GM18951 (cell line): ENCODE measurements around the gene NOC2L.

Experiments used
- POLR2A ChIP-seq: IDR thresholded peaks from 4 replicates; pipeline ENCODE4 v1.6.1; 2011; ENCODE audit warnings: mild to moderate bottlenecking; ENCODE audit not compliant: insufficient read length, insufficient read depth; ENCODE audit errors: extremely low read depth
- in situ Hi-C: fragments of 300-500 bp; cut with MboI; formaldehyde crosslinking; loops from one replicate; pipeline ENCODE4 v1.12.0; 2022; ENCODE audit warnings: low sequenced_read_pairs, mixed read lengths, inconsistent platforms; ENCODE audit not compliant: unreplicated experiment

The NOC2L gene

GRCh38 chr1:928825-929661, 30.0 kb downstream of the NOC2L start:
- in situ Hi-C loops, result no loop called here
- no peak for TF ChIP-seq POLR2A

- in situ Hi-C loops, result no loop called here
- TF ChIP-seq POLR2A, result no peak
Observed at GRCh38 chr1:927748-928147, 31.3 kb downstream of the NOC2L start.

DNA sequence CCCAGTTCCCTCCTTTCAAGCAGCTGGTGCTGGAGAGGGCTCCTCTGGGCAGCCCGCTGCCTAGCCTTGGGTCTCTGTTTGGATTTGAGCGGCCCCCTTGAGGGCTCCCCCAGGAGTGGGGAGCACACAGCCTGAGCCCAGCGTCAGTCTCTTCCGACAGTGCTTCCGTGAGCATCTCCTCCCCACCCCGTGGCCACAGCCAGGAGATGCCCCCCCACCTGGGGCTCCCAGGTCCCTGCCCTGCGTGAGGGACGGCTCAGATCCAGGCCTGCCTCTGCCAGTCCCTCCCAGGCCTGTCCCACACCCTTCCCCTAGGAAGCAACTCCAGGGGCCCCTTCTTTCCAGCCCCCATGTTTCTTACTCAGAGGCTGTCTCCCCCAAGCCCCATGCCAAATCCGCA, 31.8 kb downstream of the NOC2L start:
- in situ Hi-C loops, result no loop called here
- TF ChIP-seq POLR2A, result no peak

GRCh38 chr1:925561-926421, 33.3 kb downstream of the NOC2L start:
- no peak for TF ChIP-seq POLR2A
- in situ Hi-C loops, result no loop called here

- in situ Hi-C loops, result no loop called here
- TF ChIP-seq POLR2A, result no peak
Observed at GRCh38 chr1:924656-925560, 34.1 kb downstream of the NOC2L start.

DNA sequence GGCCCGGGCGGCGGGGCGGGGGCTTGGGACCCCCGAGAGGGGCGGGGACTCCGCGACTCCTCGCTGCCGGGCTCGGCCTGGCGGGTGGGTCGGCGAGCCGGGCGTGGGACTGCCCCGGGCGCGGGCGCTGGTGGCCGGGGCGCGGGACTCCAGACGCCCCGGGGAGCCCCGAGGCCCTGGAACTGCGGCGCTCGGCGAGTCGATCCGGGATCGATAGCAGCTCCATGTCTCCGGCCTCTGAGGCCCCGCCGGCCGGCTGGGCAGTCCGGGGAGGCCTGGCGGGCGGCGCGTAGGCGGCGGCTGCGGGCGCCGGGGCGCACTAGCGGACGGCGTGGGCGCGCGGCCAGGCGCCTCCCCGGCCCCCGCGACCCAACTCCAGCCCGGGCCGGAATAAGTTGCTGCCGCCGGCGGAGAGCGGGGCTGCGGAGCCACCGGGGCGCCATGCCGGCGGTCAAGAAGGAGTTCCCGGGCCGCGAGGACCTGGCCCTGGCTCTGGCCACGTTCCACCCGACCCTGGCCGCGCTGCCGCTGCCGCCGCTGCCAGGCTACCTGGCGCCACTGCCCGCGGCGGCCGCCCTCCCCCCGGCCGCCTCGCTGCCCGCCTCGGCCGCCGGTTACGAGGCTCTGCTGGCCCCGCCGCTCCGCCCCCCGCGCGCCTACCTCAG, 34.9 kb downstream of the NOC2L start:
- no peak for TF ChIP-seq POLR2A
- in situ Hi-C loops, result no loop called here

DNA sequence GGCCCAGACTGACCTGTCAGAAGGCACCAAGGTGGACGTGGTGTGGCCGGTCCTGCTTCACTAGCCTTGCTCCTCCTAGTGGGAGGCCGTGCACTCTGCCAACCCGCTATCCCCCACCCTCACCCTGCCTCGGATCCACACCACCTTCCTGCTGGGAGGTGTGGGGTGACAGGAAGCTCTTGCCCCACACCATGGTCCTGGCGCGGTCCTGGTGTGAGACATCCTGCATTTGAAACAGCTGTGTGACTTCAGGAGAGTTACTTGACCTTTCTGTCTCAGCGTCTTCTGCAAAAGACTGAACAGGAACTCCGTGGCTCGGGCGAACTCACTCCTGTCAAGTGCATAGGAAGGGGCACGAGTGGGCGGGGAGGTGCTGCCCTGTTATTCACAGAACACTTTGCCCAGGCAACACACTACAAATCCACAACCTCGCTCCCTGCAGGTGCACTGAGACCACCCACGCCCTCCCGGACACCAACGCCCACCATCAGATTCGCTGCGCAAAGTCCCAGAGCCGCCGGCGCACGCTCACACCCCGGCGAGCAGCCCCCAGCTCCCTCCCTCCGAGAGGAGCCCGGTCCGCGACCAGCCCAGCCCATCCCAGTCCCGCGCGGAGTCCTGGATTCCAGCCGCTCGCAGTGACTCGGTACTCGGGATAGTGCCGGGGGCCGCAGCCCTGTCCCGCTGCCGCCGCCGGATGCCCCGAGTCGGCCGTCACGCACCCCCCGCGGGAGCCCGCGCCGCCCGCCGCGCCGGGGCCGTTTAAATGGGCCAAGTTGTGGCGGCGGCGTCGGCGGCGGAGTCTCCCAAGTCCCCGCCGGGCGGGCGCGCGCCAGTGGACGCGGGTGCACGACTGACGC, 35.7 kb downstream of the NOC2L start, which contains the start of gene SAMD11:
TSS of gene SAMD11 (plus strand) at position 793 of the 860 bp plus-strand sequence. CDS start 509 bp downstream, outside the sequence.
- in situ Hi-C loops, result no loop called here
- TF ChIP-seq POLR2A, result no peak

GRCh38 chr1:921011-921837, 37.8 kb downstream of the NOC2L start:
- in situ Hi-C loops, result no loop called here
- no peak for TF ChIP-seq POLR2A

- in situ Hi-C loops, result no loop called here
Observed at GRCh38 chr1:920521-920920, 38.5 kb downstream of the NOC2L start.

GRCh38 chr1:920010-920409, 39.0 kb downstream of the NOC2L start:
- in situ Hi-C loops, result no loop called here
- no peak for TF ChIP-seq POLR2A

More at GRCh38 chr1:920521-920920, 38.5 kb downstream of the NOC2L start:
- no peak for TF ChIP-seq POLR2A
